ENCODE results near the gene PTH2.

DNA sequence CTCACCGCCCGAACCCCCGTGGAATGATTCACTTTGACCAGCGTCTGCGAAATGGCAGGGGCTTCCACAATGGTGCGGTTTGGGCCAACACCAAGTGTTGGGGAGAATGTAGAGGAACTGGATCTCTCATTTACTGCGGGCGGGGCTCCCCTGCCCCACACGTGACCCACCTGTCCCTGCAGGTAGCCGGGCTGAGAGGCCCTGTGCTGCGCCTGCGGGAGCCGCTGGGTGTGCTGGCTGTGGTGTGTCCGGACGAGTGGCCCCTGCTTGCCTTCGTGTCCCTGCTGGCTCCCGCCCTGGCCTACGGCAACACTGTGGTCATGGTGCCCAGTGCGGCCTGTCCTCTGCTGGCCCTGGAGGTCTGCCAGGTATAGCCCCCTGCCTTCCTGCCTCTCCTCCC, 45.0 kb upstream of the PTH2 start:
- TF ChIP-seq POLR2A (IDR thresholded peaks at IDR 0.05; ENCODE audit: low read depth, low read length) (no peak), POLR2AphosphoS5 (IDR thresholded peaks at IDR 0.05; ENCODE audit: low read depth, low read length) (no peak)
